ENCODE data around the gene ADCK1.
"Not testable (repeated sequence)": the region's sequence is repeated elsewhere in the genome, so short reads cannot be mapped to it uniquely, and the experiment has no call there.

ADCK1 gene, protein sequence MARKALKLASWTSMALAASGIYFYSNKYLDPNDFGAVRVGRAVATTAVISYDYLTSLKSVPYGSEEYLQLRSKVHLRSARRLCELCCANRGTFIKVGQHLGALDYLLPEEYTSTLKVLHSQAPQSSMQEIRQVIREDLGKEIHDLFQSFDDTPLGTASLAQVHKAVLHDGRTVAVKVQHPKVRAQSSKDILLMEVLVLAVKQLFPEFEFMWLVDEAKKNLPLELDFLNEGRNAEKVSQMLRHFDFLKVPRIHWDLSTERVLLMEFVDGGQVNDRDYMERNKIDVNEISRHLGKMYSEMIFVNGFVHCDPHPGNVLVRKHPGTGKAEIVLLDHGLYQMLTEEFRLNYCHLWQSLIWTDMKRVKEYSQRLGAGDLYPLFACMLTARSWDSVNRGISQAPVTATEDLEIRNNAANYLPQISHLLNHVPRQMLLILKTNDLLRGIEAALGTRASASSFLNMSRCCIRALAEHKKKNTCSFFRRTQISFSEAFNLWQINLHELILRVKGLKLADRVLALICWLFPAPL

DNA sequence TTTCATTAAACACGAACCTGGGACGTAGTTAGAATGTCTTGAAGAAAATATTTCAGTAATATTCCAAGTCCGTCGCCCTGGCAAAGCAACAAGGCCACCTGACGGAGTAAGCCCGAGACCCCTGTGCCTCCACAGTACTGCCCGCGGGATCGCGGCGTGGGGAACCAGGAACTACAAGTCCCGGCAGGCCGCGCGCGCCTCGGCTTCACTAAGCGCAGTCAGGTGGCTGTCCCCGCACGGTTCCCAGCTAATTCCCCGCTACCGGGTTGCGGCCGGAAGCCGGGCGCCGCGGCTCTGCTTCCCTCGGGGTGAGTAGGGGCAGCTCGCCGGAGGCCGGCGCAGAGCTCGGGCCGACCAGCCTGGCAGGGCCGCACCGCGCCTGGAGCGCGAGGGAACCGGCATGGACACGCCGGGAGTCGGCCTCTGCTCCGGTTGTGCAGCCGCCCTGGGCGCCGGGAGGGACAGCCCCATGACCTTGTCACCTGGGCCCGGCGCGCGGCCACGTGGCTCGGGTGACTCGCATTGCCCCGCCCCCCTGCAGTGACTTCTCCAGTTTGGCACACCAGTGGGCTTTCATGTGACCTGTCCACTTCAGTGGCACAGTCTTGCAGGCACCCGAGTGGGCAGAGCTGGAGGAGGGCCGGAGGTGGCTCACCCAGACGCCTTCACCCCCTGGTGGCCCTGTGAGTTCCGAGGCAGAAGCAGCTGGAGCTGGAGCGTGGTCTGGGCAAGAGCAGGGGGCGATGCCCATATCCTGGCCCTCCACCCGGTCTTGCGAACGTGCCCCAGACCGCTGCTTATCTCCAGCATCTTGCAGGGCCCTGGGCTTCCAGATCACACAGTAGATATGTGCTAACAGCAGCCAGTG, at the start of gene ADCK1:
Gene ADCK1 (plus strand): TSS at position 247 of the 868 bp plus-strand sequence. CDS start 18,870 bp downstream, outside the sequence.
- DNase-seq (ENCODE audit: low spot score) (peak; percentile 43), FAIRE-seq (no peak)

DNA sequence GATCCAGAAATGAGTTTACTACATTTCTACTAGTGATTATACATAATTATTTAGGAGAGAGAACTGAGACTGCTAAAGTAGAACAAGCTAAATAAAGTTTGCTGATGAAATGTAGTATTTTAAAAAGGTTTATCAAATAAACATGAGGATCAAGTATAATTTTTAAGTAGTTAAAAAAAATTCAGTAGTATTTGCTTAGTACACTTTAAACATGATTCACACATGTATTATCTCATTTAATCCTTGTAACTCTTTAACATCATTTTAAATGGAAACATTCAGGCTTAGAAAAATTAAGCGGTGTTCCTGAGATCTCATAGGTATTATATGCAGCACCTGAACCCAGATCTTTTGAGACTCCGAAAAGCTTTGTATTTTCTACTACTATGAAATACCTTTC, 47.6 kb upstream of the ADCK1 start:
- no peak for FAIRE-seq

DNA sequence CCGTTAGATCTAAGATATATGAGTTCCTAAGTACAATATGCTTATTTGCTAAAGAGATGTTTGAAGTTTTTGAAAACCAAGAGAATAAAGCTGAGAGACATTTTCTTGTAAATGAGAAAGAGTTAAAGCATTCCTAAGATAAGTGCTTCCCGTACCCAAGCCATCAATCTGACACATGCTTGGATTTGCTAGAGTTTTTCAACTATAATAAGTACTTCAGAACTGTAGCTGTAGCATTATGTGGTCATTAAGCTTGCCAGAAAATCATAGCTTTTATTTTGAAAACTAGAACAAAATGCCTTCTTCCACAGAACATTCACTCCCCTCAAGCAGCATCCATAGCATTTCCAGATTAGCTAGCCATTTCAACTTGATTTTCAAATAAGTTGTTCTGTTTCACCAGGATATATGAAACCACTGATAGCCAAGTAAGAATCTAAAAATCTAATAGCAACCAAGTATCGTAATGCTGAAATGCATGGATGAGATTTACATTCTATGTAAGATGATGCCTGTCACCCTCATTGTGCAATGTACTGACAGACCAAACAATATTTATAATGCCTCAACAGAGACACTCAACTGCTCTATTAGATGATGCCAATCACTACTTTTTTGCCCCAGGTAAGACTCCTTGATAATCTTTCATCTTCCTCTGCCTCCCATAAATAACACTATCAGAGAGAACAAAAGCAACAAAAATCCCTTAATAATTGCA, 47.0 kb upstream of the ADCK1 start:
- DNase-seq (ENCODE audit: low spot score) (no peak), FAIRE-seq (no peak)

More for the DNA sequence above, 47.6 kb upstream of the ADCK1 start:
- no peak for DNase-seq (ENCODE audit: low spot score)

DNA sequence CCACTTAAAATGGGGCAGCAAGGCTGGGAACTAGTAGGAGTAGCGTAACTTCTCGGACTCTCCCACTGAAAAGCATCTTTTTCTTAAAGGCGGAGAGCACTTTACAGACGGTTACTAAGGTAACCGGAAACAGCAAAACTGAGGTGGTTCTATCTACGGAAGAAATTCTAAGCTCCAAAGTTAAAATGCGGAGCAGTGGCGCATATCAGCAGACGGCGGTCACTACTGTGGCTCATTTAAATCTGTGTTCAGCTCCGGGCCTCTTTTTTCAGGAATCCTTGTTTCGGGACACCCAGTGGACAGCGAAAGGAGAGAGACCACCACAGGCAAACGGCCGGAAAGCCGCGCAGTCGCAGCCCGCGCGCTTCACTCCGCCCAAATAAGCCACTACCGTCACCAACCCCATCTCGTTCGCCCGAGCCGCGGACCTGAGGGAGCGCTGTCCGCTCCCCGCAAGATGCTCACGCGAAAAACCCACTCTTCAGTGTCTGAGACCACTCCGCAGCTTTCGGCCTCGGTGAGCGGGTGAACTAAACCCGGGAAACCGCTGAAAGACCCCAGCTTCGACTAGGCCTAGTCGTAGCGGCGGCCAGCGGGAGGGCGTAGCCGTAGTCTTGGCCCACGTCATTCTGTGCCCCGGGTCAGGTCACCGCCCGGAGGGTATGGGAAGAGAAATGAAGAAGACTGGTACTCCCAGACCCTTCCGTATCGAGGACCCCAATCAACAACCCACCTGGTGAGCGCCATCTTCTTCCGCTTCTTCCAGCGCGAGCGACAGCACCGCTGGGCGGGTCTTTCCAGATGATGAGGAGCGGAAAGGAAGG, 39.3 kb upstream of the ADCK1 start, which contains the start of gene SNW1:
Gene SNW1 (minus strand): TSS at position 776 of the 824 bp plus-strand sequence. CDS start 29 bp downstream, at position 747.
- peak; percentile 77 for DNase-seq (ENCODE audit: low spot score)
- no peak for FAIRE-seq

DNA sequence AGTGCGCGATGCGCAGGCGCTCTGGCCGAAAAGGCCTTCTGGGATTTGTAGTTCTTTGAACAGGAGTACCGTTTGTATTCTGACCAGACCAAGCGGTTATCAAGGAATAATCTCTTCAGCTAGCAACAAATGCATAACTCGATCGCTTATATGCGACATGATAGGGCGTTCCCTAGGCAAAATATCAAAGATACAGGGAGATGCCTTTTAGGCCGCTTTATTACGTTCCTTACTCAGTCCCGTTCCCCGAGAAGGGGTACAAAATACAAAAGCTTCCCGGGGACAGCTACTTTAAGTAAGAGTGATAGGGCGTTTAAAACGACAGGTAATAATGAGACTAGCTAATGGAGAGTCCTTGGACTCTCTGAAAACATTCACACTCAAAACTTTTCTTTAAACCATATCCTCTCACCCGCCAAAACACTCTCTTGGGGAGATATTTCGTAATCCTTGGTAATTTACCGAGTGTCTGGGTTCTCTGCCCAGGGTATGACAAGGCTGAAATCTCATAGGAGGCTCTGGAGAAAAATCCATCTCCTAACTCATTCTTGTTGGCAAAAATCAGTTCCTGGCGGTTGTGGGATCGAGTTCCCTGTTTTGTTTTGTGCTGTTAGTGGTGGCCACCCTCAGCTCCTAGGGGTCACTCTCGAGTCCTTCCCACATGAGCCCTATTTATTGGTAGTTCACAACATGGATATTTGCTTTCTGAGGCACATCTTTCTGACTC, 38.5 kb upstream of the ADCK1 start:
- no peak for FAIRE-seq
- DNase-seq (ENCODE audit: low spot score) = peak; percentile 4

DNA sequence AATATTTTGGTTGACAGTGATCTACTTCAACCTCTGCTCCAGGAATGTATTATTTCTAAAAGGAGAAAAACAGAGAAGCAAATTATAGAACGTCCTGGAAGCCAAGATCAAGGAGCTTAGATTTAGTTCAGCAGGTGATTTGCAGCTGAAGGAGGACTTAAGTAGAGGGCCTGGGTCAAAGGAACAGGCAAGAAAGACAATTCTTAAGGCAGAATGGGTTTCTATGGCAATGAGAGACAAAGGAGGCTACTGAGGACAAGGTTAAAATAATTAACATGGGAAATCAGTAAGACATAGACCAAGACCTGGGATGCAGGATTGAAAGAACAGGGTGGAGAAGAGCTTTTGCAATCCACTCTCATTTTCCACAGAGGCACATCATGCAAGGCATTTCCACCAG, 36.6 kb upstream of the ADCK1 start:
- FAIRE-seq (no peak), DNase-seq (ENCODE audit: low spot score) (no peak)

DNA sequence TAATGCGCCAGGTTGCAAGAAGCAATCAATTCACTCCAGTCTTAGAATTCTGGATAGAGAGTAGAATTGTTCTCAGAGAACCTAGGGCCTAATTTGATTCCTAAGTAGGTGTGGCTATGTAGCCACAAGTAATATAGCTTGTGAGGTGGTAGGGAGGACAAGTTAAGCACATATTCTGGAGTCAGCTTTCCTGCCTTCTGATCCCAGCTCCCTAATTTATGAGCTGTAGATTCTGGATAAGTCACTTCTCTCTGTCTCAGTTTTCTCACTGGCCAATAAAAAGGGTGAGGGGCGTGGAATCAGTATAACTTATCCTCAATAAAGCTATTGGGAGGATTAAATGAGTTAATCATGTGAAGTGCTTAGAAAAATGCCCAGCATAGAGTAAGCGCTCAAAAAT, 35.9 kb upstream of the ADCK1 start:
- FAIRE-seq = no peak
- no peak for DNase-seq (ENCODE audit: low spot score)

DNA sequence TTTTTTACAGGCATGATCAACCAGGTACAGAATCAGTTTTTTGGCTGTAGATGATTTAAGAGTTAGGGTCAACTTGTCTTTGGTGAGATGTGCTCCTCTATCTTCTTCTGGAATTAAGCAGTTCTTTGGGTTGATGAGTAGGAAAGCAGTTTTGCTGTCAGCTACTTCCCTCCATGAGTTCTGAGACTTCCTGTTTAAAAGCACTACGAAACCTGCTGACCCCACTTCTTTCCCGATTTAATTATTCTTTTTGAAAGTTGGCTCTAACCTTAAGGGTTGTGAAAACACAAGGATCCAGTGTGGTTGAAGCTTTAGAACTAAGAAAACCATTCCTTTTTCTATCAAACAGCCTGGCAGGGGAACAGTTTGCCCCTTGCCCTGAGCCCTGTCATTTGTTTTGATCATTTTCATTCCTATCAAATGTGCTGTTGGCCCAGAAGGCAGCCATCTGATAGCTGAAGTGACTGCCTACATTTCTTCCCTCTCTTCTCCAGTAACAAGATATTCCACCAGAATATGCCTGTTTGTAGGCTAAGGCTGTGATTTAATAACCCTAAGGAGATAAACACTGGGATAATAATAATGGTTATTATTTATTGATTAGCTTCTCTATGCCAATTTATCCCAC, 31.4 kb upstream of the ADCK1 start:
- not testable (repeated sequence) for FAIRE-seq; DNase-seq (ENCODE audit: low spot score)

DNA sequence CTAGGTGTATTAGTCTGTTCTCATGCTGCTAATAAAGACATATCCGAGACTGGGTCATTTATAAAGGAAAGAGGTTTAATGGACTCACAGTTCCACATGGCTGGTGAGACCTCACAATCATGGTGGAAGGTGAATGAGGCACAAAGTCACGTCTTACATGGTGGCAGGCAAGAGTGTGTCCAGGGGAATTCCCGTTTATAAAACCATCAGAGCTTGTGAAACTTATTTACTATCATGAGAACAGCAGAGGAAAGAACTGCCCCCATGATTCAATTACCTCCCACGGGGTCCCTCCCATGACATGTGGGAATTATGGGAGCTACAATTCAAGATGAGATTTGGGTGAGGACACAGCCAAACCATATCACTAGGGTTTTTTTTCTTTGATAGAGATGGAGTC, 25.9 kb upstream of the ADCK1 start:
- DNase-seq (ENCODE audit: low spot score) = not testable (repeated sequence)

DNA sequence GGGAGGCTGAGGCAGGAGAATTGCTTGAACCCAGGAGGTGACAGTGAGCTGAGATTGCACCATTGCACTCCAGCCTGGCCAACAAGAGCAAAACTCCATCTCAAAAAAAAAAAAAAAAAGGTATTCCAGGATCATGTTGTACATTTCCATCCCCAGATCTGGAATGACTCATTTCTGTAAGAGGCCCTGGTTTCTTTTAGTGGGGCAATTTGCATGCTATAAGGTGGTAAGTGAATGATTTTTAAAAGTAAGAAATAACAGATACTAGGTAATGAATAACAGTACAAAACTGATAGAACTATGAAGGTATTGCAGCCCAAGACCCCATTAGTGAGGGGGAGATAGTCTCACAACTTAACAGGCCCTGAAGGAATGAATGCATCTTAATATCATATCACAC, 17.7 kb upstream of the ADCK1 start:
- FAIRE-seq (no peak), DNase-seq (ENCODE audit: low spot score) (no peak)

More for the DNA sequence above, 25.9 kb upstream of the ADCK1 start:
- not testable (repeated sequence) for FAIRE-seq

DNA sequence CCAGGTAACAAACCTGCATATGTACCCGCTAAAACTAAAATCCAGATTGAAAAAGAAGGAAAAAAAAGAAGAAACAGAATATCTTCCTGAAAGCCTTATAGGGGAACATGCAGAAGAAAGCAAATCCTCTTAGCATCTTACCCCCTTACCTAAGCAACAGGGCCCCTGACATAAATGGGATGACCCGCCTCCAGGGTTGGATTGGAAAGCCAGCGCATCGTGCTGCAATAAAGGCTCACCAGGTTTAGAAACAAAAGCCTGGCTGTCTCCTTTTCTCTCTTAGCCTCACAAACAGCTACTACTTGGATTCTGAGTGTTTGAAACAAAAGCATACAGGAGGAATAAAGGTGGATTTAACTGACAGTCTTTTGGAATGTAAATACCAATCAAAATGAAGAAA, 13.8 kb upstream of the ADCK1 start:
- FAIRE-seq (no peak), DNase-seq (ENCODE audit: low spot score) (no peak)

DNA sequence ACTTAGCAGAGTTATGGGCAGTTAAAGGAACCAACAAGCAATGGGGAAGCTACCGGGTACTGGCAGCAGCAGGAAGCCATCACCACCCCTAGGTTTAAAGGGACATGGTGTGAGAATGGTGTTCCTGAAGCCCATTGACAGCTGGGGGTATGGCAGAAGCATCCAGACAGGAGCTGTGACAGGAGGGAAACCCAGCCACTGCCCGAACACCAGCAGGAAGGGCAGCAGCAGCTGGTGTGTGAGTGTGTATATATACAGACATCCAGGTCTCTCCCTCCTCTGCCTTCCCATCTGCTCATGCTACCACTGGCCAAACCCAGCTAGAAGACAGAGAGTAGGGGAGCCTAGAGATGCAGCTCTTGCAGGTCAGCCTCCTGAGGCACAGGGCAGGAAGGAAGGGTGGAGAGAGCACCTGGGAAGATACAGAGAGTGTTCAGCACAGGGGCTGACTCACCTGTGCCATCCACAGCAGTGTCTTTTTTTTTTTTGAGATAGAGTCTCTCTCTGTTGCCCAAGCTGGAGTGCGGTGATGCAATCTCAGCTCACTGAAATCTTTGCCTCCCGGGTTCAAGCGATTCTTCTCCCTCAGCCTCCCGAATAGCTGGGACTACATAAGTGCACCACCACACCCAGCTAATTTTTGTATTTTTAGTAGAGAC, 9.2 kb upstream of the ADCK1 start:
- DNase-seq (ENCODE audit: low spot score) (no peak), FAIRE-seq (no peak)

DNA sequence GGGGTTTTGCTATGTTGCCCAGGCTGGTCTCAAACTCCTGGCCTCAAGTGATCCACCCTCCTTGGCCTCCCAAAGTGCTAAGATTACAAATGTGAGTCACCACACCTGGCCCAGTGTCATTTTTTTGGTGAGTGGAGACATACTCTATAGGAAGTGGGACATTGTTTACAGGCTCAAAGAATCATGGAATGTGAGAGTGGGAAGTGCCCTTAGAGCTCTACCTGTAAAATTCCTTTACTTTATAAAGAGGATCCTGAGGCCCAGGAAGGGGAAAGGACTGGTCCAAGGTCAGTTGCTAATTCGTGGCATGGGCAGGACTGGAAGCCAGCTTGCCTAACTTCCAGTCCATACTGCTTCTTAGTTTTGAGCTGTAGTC, 8.7 kb upstream of the ADCK1 start:
- FAIRE-seq (no peak), DNase-seq (ENCODE audit: low spot score) (no peak)

DNA sequence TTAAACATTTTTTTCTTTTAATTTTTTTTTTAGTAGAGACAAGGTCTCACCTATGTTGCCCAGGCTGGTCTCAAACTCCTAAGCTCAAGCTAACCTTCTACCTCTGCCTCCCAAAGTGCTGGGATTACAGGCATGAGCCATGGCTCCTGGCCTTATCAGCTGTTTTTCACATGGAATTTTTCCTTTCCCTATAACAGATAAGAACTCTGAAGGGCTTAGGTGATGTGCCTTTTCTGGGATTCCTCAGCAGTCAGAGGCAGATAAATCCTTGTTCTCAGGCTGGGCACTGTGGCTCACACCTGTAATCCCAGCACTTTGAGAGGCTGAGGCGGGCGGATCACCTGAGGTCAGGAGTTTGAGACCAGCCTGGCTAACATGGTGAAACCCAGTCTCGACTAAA, 6.7 kb upstream of the ADCK1 start:
- not testable (repeated sequence) for FAIRE-seq; DNase-seq (ENCODE audit: low spot score)

DNA sequence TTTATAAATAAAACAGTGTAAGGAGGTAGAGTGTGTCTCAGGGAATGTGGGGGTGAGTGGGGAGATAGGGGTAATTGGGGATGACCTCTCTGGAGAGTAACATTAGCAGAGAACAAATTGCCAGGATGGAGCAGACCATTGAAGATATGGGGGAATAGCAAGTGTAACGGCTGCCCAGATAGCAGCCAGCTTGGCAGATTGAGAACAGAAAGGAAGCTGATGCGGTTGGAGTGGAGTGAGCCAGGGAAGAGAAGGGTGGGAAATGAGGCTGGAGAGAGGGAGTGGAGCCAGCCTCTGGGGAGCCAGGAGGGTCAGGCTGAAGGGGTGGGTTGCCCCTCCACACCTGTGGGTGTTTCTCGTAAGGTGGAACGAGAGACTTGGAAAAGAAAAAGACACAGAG, 5.6 kb upstream of the ADCK1 start:
- no peak for DNase-seq (ENCODE audit: low spot score)
- no peak for FAIRE-seq

DNA sequence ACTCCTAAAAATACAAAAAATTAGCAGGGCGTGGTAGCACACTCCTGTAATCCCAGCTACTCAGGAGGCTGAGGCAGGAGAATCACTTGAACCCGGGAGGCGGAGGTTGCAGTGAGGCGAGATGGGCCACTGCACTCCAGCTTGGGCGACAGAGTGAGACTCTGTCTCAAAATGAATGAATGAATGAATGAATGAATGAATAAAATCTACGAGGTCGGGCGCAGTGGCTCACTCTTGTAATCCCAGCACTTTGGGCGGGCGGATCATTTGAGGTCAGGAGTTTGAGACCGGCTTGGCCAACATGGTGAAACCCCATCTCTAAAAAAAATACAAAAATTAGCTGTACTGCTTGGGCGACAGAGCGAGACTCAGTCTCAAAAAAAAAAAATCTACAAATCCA, 453 bp upstream of the ADCK1 start:
- not testable (repeated sequence) for FAIRE-seq

DNA sequence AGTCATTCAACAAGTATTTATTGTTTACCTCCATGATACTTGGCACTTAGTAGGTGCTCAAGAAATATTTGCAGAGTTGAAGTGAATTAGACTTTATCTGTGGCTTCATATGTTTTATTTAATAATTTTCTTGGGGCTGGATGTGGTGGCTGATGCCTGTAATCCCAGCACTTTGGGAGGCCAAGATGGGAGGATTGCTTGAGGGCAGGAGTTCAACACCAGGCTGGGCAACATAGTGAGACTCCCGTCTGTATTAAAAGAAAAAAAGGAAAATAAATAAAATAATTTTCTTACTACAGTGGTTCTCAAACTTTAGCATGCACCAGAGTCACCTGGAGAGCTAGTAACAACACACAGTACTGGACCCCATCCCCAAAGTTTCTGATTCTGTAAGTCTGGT, 905 bp downstream of the ADCK1 start:
- no peak for FAIRE-seq

More for the DNA sequence above, 453 bp upstream of the ADCK1 start:
- DNase-seq (ENCODE audit: low spot score) = not testable (repeated sequence)

DNA sequence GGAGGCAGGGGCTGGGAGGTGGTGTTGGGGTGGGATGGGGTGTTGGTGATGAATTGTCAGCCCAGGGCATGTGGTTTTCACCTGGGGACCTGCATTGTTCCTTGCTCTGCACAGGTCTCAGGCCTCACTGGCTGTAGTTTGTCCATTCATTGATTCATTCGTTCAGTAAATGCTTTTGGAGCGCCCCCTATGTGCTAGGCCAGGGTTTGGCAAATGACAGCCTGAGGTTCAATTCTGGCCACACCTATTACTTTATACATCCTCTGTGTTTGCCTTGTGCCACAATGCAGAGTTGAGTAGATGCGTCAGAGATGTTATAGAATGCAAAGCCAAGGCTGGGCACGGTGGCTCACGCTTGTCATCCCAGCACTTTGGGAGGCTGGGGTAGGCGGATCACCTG, 4.7 kb downstream of the ADCK1 start:
- DNase-seq (ENCODE audit: low spot score) = no peak
- no peak for FAIRE-seq

More for the DNA sequence above, 905 bp downstream of the ADCK1 start:
- no peak for DNase-seq (ENCODE audit: low spot score)

DNA sequence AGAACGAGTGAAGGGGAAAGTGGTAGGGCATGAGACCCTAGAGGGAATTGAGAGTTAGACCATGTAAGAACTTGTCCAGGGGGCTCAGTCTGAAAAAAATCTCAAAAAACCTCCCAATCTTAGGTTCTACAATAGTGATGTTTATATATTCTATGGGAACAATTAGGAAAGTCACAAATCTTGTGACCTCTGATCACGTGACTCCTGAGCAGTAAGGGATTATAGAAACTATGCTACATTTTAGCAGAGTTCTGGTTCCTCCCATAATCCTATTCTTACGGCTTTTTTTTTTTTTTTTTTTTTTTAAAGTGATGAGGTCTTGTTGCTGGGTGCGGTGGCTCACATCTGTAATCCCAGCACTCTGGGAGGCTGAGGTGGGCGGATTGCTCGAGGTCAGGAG, 5.8 kb downstream of the ADCK1 start:
- FAIRE-seq (no peak), DNase-seq (ENCODE audit: low spot score) (no peak)
